ENCODE data around the gene SLC3A2. TPM values are rescaled to one million over a fixed set of nuclear protein-coding genes. Genes with fewer than 3 reads are reported as not detected.
A peak's percentile ranks its signal among the peaks of the same experiment; 100 is the strongest.
"Not testable (repeated sequence)": the region's sequence is repeated elsewhere in the genome, so short reads cannot be mapped to it uniquely, and the experiment has no call there.

SLC3A2 gene
- total RNA-seq, 2 experiments from 2014 or later: 289 to 321 TPM

DNA sequence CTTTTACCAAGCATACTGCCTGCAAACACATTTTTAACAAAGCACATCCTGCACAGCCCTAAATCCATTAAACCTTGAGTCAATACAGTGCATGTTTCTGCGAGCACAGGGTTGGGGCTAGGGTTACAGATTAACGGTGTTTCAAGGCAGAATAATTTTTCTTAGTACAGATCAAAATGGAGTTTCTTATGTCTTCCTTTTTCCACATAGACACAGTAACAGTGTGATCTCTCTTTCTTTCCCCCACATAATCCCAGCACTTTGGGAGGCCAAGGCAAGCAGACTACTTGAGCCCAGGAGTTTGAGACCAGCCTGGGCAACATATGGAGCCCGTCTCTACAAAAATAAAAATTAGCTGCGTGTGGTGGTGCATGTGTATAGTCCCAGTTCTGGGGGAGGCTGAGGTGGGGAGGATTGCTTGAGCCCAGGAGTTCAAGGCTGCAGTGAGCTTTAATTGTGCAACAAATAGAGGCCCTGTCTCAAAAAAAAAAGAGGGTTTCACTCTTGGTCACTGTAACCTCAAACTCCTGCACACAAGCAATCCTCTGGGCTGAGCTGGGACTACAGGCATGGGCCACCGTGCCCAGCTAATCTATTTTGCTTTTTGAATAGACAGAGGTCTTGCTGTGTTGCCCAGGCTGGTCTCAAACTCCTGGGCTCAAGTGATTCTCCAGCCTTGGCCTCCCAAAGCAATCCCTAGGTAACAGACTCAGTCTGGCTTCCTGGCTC is 19.7 kb upstream of the SLC3A2 start:
- Histone ChIP-seq H2AFZ (ENCODE audit: low read length) (no peak overlapping the region), H3K9me2 (ENCODE audit: insufficient read depth, low read length) (no peaks in the 10 kb centered on the region), H3K79me2 (ENCODE audit: insufficient read depth, low read depth, low read length) (peaks cover 100% of the 10 kb centered on the region), H3K4me3 (ENCODE audit: low read depth, low read length, poor library complexity, severe bottlenecking) (peak overlapping the region; percentile 94), H3K27ac (ENCODE audit: low read depth, low read length, poor library complexity, severe bottlenecking) (peak overlapping the region; percentile 66), H3K36me3 (ENCODE audit: insufficient read depth, low read length) (peaks cover 77% of the 10 kb centered on the region), H4K20me1 (ENCODE audit: insufficient read depth, low read length) (peaks cover 36% of the 10 kb centered on the region), H3K4me2 (ENCODE audit: low read length) (peak overlapping the region; percentile 99), H3K9me3 (ENCODE audit: low read length) (no peaks in the 10 kb centered on the region), H3K4me1 (ENCODE audit: insufficient read depth, low read length, poor library complexity, severe bottlenecking) (peaks cover 49% of the 10 kb centered on the region)
- POLR2A ChIA-PET: interaction anchor here (0.5 to 1.9 kb wide), 6 partner anchors 11 to 243 kb away, joined by 3 to 16 read pairs (median 4); no protein-coding TSS in a partner anchor
- TF ChIP-seq EZH2phosphoT487 (IDR thresholded peaks at IDR 0.05; ENCODE audit: borderline replicate concordance, low read depth, low read length): no peak
- TF ChIP-seq, protein P1, sequence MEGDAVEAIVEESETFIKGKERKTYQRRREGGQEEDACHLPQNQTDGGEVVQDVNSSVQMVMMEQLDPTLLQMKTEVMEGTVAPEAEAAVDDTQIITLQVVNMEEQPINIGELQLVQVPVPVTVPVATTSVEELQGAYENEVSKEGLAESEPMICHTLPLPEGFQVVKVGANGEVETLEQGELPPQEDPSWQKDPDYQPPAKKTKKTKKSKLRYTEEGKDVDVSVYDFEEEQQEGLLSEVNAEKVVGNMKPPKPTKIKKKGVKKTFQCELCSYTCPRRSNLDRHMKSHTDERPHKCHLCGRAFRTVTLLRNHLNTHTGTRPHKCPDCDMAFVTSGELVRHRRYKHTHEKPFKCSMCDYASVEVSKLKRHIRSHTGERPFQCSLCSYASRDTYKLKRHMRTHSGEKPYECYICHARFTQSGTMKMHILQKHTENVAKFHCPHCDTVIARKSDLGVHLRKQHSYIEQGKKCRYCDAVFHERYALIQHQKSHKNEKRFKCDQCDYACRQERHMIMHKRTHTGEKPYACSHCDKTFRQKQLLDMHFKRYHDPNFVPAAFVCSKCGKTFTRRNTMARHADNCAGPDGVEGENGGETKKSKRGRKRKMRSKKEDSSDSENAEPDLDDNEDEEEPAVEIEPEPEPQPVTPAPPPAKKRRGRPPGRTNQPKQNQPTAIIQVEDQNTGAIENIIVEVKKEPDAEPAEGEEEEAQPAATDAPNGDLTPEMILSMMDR (conservative IDR thresholded peaks at IDR 0.05; ENCODE audit: low read length): no peak
- BruUV-seq (replicated peaks): no TSS peak
- CTCF ChIA-PET (ENCODE audit: unreplicated experiment): interaction anchor here (1.0 kb wide), 1 partner anchor 132 kb away, joined by 3 read pairs; no protein-coding TSS in a partner anchor
- intact Hi-C loops (cut with micrococcal nuclease; ENCODE audit: unreplicated experiment): no loop called here
- no peak for DNase-seq (ENCODE audit: low spot score)

DNA sequence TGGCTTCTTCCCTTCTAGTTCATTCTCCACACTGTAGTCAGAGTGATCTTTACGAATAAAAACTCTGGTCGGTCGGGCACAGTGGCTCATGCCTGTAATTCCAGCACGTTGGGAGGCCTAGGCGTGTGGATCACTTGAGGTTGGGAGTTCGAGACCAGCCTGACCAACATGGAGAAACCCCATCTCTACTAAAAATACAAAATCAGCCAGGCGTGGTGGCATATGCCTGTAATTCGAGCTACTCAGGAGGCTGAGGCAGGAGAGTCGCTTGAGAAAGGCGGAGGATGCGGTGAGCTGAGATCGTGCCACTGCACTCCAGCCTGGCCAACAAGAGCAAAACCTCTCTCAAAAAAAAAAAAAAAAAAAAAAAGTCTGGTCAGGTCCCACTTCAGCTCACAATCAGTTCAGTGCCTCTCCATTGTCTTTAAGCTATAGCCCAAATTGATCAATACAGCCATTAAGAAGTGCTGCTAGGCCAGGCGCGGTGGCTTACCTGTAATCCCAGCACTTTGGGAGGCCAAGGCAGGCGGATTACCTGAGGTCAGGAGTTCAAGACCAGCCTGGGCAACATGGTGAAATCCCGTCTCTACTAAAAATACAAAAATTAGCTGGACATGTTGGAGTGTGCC is 19.0 kb upstream of the SLC3A2 start:
- not testable (repeated sequence) for H3K9me2 ChIP-seq (ENCODE audit: insufficient read depth, low read length)
- POLR2A ChIA-PET: interaction anchor here (0.7 to 1.9 kb wide), 9 partner anchors 8 to 197 kb away, joined by 3 to 16 read pairs (median 5); partner anchors contain the start of genes C11orf98, CSKMT and WDR74

DNA sequence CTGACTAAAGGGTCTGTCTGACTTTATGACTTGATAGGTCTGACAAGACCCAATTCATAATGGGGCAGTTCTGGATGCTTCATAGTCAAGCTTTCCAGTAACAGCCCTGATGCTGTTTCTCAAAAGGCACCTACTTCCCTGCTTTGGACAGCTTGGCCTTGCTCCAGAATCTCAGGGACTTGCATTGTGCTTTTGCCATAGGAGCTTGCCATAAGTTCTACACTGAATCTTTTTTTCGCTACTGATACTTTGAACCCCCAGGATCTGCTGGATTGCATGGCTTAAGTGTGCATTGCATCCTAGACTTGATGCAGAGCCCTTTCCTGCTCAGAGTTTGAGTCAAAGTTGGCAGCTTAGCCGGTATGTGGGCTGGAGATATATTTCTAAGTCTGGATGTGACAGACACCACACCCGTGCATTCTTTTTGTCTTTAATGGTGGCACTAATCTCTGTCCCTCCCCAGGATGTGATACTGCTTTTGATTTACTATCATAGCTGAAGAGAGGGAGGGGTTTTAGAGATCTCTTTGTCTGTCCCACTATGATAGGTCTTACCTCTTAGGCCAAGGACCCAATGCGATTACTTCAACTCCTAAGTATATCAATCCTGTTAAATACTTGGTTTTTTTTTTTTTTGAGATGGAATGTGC is 16.9 kb upstream of the SLC3A2 start:
- H3K9me3 ChIP-seq (ENCODE audit: low read length): no peaks in the 10 kb centered on the region
- H3K9me2 ChIP-seq (ENCODE audit: insufficient read depth, low read length): no peaks in the 10 kb centered on the region
- CTCF ChIA-PET (ENCODE audit: unreplicated experiment): interaction anchor here (1.3 kb wide), 1 partner anchor 77 kb away, joined by 4 read pairs; no protein-coding TSS in a partner anchor
- H3K4me3 ChIP-seq (ENCODE audit: low read depth, low read length, poor library complexity, severe bottlenecking): no peak overlapping the region
- DNase-seq (ENCODE audit: low spot score): no peak
- H3K36me3 ChIP-seq (ENCODE audit: insufficient read depth, low read length): peaks cover 82% of the 10 kb centered on the region
- peaks cover 100% of the 10 kb centered on the region for H3K79me2 ChIP-seq (ENCODE audit: insufficient read depth, low read depth, low read length)
- POLR2A ChIA-PET: interaction anchor here (0.6 to 2.3 kb wide), 4 partner anchors 8 to 39 kb away, joined by 3 to 11 read pairs (median 4); no protein-coding TSS in a partner anchor
- peak overlapping the region; percentile 99; the same call in 1 of the 2 replicates for H3K4me2 ChIP-seq (ENCODE audit: low read length)
- intact Hi-C loops (cut with micrococcal nuclease; ENCODE audit: unreplicated experiment): loop anchor here (2.0 kb wide), 1 partner anchor 135 kb away; the partner anchor contains the start of gene TTC9C
- peaks cover 26% of the 10 kb centered on the region for H4K20me1 ChIP-seq (ENCODE audit: insufficient read depth, low read length)
- BruUV-seq (replicated peaks): no TSS peak
- H3K27ac ChIP-seq (ENCODE audit: low read depth, low read length, poor library complexity, severe bottlenecking): no peak overlapping the region
- no peak overlapping the region for H2AFZ ChIP-seq (ENCODE audit: low read length)
- H3K4me1 ChIP-seq (ENCODE audit: insufficient read depth, low read length, poor library complexity, severe bottlenecking): peaks cover 49% of the 10 kb centered on the region
- TF ChIP-seq EZH2phosphoT487 (IDR thresholded peaks at IDR 0.05; ENCODE audit: borderline replicate concordance, low read depth, low read length): no peak
- TF ChIP-seq, protein P1 (conservative IDR thresholded peaks at IDR 0.05; ENCODE audit: low read length): no peak

More for the DNA sequence above, 19.0 kb upstream of the SLC3A2 start:
- CTCF ChIA-PET (ENCODE audit: unreplicated experiment): interaction anchor here (1.0 to 1.1 kb wide), 3 partner anchors 75 to 181 kb away, joined by 3 to 5 read pairs (median 3); partner anchors contain the start of gene TMEM179B
- not testable (repeated sequence) for H3K9me3 ChIP-seq (ENCODE audit: low read length); BruUV-seq (replicated peaks); DNase-seq (ENCODE audit: low spot score); H2AFZ ChIP-seq (ENCODE audit: low read length)
- H3K4me2 ChIP-seq (ENCODE audit: low read length): peak overlapping the region; percentile 99
- intact Hi-C loops (cut with micrococcal nuclease; ENCODE audit: unreplicated experiment): loop anchor here (1.0 to 2.0 kb wide), 3 partner anchors 56 to 133 kb away; partner anchors contain the start of genes NXF1 and TTC9C
- H3K36me3 ChIP-seq (ENCODE audit: insufficient read depth, low read length): peaks cover 77% of the 10 kb centered on the region
- peak overlapping the region; percentile 94 for H3K4me3 ChIP-seq (ENCODE audit: low read depth, low read length, poor library complexity, severe bottlenecking)
- H3K79me2 ChIP-seq (ENCODE audit: insufficient read depth, low read depth, low read length): peaks cover 100% of the 10 kb centered on the region
- peaks cover 49% of the 10 kb centered on the region for H3K4me1 ChIP-seq (ENCODE audit: insufficient read depth, low read length, poor library complexity, severe bottlenecking)
- H4K20me1 ChIP-seq (ENCODE audit: insufficient read depth, low read length): peaks cover 36% of the 10 kb centered on the region
- H3K27ac ChIP-seq (ENCODE audit: low read depth, low read length, poor library complexity, severe bottlenecking): peak overlapping the region; percentile 66
